GM21367 (cell line): ENCODE results near the gene BICRAL.
"Not testable (repeated sequence)": the region's sequence is repeated elsewhere in the genome, so short reads cannot be mapped to it uniquely, and the experiment has no call there.

Experiments
- ATAC-seq: cut with Tn5 transposase; IDR thresholded peaks from one replicate; pipeline ENCODE4 v1.9.1; 2021; ENCODE audit not compliant: unreplicated experiment

The BICRAL gene

DNA sequence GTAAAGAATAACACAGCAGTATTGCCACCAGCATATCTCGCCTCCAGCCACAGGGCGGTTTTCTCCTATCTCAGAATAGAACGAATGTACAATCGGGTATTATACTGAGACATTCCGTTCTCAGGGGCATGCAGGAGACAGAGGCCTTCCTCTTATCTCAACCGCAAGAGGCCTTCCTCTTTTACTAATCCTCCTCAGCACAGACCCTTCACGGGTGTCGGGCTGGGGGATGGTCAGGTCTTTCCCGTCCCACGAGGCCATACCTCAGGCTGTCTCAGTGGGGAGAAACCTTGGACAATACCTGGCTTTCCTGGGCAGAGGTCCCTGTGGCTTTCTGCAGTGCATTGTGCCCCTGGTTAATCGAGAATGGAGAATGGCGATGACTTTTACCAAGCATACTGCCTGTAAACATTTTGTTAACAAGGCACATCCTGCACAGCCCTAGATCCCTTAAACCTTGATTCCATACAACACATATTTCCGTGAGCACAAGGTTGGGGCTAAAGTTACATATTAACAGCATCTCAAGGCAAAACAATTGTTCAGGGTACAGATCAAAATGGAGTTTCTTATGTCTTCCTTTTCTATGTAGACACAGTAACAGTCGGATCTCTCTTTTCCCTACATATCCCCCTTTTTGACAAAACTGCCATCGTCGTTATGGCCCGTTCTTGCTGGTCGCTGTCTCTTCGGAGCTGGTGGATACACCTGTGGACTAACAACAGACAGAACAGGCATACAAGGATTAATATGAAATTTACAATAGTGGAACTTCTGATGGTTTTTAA lies 112.4 kb downstream of the BICRAL start:
- not testable (repeated sequence) for ATAC-seq

DNA sequence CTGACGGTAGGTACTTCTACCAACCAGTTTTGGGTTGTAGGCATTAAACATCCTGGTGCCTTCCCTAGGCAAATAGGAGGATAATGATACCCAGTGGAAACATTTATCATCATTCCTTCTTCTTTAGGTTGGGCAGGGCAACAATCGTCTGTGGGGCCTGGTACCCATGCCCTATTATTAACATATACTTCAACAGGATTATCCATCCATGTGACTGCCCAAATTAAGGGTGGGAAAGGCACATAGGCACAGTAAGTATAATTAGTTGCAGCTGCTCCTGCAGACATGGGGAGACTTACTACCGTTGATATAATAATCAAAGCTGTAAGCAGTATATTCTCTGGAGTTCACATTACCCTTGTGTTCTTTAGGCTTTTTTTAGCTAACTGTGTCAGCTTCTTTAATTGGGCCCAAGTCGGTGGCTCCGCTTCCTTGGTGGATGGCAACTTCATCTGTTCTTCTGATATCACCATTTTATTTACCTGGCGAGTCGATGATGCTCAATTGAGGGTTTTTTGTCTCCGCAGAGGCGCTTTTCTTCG lies 114.4 kb downstream of the BICRAL start:
- no peak for ATAC-seq

DNA sequence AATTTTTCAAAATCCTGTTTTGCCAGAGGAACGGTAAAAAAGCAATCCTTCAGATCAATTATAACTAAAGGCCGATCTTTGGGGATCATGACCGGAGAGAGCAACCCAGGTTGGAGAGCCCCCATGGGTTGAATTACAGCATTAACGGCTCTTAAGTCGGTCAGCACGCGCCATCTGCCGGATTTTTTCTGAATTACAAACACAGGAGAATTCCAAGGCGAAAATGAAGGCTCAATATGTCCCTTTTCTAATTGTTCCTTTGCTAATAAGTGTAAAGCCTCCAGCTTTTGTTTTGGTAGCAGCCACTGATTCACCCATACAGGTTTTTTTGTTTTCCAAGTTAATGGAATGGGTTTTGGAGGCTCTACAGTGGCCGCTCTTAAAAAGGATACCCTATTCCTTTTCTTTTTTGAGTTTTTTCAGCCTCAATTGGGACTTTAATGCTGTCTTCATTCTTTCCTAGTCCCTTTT lies 117.1 kb downstream of the BICRAL start:
- ATAC-seq, result no peak

DNA sequence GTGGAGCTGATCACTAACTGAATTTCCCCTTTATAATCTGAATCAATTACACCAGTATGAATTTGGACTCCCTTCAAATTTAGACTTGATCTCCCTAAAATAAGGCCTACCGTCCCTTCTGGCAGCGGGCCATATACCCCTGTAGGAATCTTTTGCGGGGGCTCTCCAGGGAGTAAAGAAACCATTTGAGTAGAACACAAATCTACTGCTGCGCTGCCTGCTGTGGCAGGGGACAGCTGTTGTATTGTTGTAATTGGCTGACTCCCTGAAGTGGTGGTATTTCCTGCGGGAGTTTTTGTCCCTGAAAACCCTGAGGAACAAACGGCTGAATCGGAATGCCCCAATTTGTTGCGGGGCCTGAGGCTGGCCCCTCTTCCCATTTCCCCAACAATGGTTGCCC lies 118.0 kb downstream of the BICRAL start:
- ATAC-seq, result no peak

DNA sequence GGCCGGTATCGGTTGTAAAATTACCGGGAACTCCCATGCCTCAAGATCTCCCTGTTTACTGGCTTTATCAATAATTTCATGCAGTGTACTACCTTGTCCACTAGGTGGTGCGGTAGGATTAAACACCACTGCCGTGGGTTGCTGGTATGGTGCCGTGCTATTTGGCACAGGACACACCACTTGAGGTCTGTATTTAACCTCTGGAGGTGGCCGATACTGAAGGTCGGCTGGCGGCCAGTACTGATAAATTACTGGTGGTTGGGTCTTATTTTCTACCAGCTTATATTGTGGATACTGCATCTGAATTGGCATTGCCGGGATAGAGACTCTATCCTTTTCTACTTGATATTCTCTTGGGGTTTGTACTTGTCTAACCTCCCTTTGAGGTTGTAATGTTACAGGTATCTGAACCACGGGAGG lies 119.7 kb downstream of the BICRAL start:
- ATAC-seq, result peak; percentile 53

DNA sequence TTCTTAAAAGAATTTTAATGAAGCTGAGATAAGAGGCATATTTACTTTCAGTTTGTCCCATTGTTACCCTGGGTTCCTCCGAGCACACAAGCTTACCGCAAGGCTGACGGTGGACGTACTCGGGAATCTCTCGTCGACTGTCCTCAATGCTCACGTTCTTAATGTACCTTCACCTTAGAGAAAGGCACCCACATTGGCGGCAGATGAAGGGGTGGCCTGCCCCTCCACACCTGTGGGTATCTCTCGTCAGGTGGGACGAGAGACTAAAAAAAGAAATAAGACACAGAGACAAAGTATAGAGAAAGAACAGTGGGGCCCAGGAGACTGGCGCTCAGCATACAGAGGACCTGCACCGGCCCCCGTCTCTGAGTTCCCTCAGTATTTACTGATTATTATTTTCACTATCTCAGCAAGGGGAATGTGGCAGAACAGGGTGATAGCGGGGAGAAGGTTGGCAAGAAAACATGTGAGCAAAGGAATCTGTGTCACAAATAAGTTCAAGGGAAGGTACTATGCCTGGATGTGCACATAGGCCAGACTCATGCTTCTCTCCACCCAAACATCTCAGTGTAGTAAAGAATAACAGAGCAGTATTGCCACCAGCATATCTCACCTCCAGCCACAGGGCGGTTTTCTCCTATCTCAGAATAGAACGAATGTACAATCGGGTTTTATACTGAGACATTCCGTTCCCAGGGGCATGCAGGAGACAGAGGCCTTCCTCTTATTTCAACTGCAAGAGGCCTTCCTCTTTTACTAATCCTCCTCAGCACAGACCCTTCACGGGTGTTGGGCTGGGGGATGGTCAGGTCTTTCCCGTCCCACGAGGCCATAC lies 120.8 kb downstream of the BICRAL start:
- not testable (repeated sequence) for ATAC-seq

DNA sequence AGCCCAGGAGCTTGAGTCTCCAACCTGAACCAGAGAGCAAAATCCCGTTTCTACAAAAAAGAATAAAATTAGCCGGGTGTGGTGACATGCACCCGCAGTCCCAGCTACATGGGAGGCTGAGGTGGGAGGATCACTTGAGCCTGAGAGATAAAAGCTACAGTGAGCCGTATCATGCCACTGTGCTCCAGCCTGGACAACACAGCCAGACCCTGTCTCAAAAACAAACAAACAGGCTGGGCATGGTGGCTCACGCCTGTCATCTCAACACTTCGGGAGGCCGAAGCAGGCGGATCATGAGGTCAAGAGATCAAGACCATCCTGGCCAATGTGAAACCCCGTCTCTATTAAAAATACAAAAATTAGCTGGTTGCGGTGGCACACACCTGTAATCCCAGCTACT lies 122.6 kb downstream of the BICRAL start:
- ATAC-seq, result no peak

DNA sequence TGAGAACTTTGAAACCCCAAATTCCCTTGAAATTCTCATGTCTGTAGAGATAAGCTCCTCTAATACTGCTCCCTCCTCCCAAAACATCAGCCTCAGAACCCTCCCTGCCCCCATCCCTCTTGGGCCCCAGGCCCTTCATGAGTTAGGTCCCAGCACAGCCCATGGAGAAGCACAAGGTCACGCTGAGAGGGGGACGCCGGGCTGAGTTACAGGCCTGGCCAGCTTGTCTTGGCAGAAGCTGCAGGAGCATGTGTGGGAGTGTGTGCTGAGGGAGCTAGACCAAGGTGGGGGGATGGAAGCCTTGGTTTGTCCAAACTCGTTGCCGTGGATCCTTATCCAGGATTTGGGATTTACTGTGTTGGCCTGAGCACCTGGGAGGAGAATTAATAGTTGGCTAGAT lies 125.5 kb downstream of the BICRAL start:
- no peak for ATAC-seq

DNA sequence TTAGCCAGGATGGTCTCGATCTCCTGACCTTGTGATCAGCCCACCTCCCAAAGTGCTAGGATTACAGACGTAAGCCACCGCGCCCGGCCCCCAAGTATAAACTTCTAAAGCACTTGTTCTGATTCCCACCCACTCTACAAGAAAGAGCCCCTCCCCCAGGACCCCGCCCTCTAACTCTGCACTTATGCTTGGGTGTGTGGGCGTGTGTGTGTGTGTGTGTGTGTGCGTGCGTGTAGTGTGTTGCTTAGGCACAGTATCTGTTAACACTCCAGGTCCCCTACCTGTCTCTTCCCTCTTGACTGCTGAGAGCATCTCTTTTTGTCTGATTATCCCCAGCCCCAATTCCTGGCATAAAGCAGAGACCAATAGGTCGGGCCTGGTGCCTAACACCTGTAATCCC lies 128.0 kb downstream of the BICRAL start:
- ATAC-seq, result no peak

DNA sequence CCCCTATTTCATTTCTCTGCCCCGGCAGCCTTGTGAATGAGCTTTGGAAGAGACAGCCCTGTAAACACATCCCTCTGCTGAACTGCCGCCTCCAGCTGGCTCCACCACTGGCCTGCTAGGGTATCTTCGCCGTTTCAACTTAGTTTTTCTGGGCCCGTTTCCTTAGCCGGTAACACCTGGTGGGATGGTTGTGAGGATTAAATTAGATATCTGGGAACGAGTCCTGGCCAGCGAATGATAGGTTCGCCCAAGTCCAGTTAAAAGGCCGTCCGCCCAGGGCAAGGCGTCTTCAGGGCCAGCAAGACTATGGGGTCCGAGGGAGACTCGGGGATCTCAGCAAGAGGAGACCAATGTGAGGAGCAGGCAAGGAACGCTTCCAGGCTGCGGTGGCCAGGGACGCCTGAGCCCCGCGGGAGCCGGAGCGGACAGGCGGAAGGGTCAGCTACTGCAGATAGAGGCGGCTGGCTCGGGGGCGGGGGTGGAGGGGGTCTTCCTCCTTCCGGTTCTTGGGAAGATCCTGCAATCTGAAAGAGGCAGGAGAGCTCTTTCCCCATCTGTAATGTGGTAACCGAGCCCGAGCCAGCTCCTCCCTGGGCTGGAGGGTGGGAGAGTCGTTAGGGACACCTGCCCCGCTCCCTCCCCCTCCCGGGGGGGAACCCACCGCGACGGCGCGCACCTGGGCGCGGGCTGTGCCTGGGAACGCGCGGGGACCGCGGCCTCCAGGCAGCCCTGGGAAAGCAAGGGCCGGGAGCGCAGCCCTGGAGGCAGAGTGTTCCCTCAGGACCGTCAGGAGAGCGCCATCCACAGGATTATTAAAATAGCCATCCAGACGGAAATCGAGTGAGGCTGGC lies 129.5 kb downstream of the BICRAL start:
- ATAC-seq, result no peak

DNA sequence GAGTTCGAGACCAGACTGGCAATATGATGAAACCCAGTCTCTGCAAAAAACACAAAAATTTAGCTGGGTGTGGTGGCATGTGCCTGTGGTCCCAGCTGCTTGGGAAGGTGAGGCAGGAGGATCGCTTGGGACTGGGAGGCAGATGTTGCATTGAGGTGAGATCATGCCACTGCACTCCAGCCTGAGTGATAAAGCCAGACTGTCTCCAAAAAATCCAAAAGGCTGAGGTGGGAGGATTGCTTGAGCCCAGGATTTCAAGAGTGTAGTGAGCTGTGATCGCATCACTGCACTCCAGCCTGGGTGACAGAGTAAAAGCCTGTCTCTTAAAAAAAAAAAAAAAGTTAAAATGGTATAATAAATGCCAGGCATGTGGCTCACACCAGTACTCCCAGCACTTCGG lies 132.7 kb downstream of the BICRAL start:
- ATAC-seq, result no peak

DNA sequence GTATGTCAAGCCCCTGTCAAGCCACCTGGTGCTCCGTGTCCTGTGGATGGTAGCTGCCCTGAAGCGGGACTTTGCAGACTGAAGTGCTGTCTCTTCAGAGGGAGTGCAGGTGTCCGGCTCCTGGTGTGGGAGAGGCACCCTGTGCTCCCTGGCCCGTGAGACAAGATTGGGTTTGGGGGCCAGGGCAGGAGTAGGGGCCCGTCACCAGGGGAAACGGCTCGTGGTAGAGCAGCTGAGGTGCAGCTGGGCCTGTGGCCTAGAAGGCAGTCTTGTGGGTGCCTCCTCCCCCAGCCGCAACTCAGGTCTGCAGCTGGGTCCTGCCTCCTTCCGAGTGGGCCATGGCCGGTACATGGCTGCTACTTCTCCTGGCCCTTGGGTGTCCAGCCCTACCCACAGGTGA lies 133.9 kb downstream of the BICRAL start, which contains the start of gene PTCRA:
Gene PTCRA, plus strand, starts transcription at position 322 of the 400 bp plus-strand sequence. Its CDS starts 17 bp downstream, at position 339.
- ATAC-seq, result no peak

DNA sequence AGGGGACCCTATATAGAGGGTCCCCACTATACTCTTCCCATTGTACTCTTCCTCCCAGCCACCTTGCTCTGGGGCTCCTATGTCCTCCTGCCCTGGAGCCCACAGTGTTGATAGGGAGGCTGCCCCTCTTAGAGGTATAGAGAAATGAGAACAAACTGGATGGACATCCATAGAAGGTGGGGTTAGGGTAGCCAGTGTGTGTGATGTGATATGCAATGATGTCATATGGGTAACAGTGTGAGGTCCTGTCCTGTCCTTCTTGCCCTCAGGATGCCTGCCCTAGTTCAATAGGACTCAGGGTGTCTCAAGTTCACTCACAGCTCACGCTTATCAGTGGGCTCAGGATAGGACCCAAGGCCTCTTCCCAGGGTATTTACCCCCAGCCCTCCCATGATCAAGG lies 134.4 kb downstream of the BICRAL start:
- no peak for ATAC-seq
